ENCODE data around the gene GPN3.

DNA sequence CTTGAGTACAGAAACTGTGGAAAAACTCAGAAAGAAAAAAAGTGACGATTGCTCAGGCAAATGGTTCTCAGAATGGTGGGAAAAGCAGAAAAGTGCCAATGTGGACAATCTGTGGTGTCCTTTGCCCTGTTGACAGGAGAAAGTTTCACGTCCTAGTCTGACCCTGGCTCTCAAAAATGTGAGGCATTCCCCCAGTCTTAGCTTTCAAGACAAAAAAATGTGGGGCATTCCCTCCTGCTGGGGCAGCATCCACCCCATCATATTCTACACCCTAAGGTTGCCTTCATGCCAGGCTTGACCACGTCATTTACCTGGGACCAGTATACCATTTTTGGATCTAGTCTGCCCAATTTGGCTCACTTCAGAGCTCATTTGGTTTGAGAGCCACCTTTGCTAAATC lies 43.8 kb downstream of the GPN3 start:
- TF ChIP-seq POLR2AphosphoS5 (IDR thresholded peaks at IDR 0.05; ENCODE audit: low read depth, low read length) = no peak
- TF ChIP-seq TAF1 (IDR thresholded peaks at IDR 0.05; ENCODE audit: borderline replicate concordance, insufficient read depth, low read length) = no peak
- TF ChIP-seq, protein P1, sequence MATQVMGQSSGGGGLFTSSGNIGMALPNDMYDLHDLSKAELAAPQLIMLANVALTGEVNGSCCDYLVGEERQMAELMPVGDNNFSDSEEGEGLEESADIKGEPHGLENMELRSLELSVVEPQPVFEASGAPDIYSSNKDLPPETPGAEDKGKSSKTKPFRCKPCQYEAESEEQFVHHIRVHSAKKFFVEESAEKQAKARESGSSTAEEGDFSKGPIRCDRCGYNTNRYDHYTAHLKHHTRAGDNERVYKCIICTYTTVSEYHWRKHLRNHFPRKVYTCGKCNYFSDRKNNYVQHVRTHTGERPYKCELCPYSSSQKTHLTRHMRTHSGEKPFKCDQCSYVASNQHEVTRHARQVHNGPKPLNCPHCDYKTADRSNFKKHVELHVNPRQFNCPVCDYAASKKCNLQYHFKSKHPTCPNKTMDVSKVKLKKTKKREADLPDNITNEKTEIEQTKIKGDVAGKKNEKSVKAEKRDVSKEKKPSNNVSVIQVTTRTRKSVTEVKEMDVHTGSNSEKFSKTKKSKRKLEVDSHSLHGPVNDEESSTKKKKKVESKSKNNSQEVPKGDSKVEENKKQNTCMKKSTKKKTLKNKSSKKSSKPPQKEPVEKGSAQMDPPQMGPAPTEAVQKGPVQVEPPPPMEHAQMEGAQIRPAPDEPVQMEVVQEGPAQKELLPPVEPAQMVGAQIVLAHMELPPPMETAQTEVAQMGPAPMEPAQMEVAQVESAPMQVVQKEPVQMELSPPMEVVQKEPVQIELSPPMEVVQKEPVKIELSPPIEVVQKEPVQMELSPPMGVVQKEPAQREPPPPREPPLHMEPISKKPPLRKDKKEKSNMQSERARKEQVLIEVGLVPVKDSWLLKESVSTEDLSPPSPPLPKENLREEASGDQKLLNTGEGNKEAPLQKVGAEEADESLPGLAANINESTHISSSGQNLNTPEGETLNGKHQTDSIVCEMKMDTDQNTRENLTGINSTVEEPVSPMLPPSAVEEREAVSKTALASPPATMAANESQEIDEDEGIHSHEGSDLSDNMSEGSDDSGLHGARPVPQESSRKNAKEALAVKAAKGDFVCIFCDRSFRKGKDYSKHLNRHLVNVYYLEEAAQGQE (IDR thresholded peaks at IDR 0.05; ENCODE audit: insufficient read depth in 1 of 2, low read depth in 2 of 2, low read length in 2 of 2) = no peak
- TF ChIP-seq SIN3A (IDR thresholded peaks at IDR 0.05; ENCODE audit: borderline replicate concordance, insufficient read depth, low read length) = no peak
- TF ChIP-seq FOXP2 (optimal IDR thresholded peaks at IDR 0.05; ENCODE audit: borderline replicate concordance, extremely low read depth, extremely low read length, insufficient read depth) = no peak
